ENCODE measurements around the gene ROCK2. TPM values are rescaled to one million over a fixed set of nuclear protein-coding genes. Genes with fewer than 3 reads are reported as not detected.

Gene ROCK2
- total and polyA plus RNA-seq, 9 of the 15 experiments (the other 6 are each of a cell fraction or from before 2014, with no cell fraction given) = 4.9 to 30.6 (median 14.3) TPM

DNA sequence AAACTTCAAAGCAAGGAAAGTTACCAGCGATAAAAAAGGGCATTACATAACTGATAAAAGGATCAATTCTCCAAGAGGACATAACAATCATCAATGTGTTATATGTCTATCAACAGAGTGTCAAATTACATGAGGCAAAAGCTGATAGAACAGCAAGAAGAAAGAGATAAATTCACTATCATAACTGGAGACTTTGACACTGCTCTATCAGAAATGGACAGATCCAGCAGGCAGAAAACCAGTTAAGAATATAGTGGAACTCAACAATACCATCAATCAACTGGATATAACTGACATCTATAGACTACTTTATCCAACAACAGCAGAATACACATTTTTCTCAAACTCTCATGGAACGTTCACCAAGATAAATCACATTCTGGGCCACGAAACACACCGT lies 65.0 kb downstream of the ROCK2 start (continued):
- no peak; the same call in 1 of the 2 replicates for TF ChIP-seq ZNF395 (CRISPR knock-in tag; IDR thresholded peaks at IDR 0.05)
- TF ChIP-seq XRCC4 (IDR thresholded peaks at IDR 0.05; ENCODE audit: extremely low read depth, insufficient read depth, insufficient read length) = no peak
- TF ChIP-seq EWSR1 (IDR thresholded peaks at IDR 0.05; ENCODE audit: borderline replicate concordance, low read depth, partially characterized antibody) = no peak
- TF ChIP-seq, protein P1, sequence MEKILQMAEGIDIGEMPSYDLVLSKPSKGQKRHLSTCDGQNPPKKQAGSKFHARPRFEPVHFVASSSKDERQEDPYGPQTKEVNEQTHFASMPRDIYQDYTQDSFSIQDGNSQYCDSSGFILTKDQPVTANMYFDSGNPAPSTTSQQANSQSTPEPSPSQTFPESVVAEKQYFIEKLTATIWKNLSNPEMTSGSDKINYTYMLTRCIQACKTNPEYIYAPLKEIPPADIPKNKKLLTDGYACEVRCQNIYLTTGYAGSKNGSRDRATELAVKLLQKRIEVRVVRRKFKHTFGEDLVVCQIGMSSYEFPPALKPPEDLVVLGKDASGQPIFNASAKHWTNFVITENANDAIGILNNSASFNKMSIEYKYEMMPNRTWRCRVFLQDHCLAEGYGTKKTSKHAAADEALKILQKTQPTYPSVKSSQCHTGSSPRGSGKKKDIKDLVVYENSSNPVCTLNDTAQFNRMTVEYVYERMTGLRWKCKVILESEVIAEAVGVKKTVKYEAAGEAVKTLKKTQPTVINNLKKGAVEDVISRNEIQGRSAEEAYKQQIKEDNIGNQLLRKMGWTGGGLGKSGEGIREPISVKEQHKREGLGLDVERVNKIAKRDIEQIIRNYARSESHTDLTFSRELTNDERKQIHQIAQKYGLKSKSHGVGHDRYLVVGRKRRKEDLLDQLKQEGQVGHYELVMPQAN (IDR thresholded peaks at IDR 0.05; ENCODE audit: borderline replicate concordance) = no peak
- no peak for TF ChIP-seq HOMEZ (CRISPR knock-in tag; IDR thresholded peaks at IDR 0.05)
- no peak for TF ChIP-seq ARID3B (CRISPR knock-in tag; IDR thresholded peaks at IDR 0.05; ENCODE audit: borderline replicate concordance)
- no peak for TF ChIP-seq TCF15 (CRISPR knock-in tag; IDR thresholded peaks at IDR 0.05)
- TF ChIP-seq IFI16 (CRISPR knock-in tag; IDR thresholded peaks at IDR 0.05) = no peak
- no peak for TF ChIP-seq ZNF431 (CRISPR knock-in tag; IDR thresholded peaks at IDR 0.05)
- TF ChIP-seq MECOM (CRISPR knock-in tag; IDR thresholded peaks at IDR 0.05) = peak; percentile 87
- TF ChIP-seq SPI1 (IDR thresholded peaks at IDR 0.05; ENCODE audit: borderline replicate concordance, low read depth, low read length) = no peak
- no peak for TF ChIP-seq ZBTB1 (CRISPR knock-in tag; IDR thresholded peaks at IDR 0.05; ENCODE audit: borderline replicate concordance, low read depth)
- TF ChIP-seq SP2 (IDR thresholded peaks at IDR 0.05; ENCODE audit: extremely low read depth, low read depth, low read length, poor library complexity, severe bottlenecking) = no peak
- TF ChIP-seq ZNF140 (CRISPR knock-in tag; IDR thresholded peaks at IDR 0.05) = no peak
- no peak for TF ChIP-seq C11orf30 (IDR thresholded peaks at IDR 0.05; ENCODE audit: low read depth)
- 0 out of 2 replicates have a peak, but pooled peaks have one; percentile 39 for TF ChIP-seq MTA3 (IDR thresholded peaks at IDR 0.05; ENCODE audit: borderline replicate concordance)
- TF ChIP-seq, protein P2, sequence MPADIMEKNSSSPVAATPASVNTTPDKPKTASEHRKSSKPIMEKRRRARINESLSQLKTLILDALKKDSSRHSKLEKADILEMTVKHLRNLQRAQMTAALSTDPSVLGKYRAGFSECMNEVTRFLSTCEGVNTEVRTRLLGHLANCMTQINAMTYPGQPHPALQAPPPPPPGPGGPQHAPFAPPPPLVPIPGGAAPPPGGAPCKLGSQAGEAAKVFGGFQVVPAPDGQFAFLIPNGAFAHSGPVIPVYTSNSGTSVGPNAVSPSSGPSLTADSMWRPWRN (IDR thresholded peaks at IDR 0.05; ENCODE audit: low read depth) = 0 out of 2 replicates have a peak, but pooled peaks have one; percentile 21
- TF ChIP-seq XRCC5 (IDR thresholded peaks at IDR 0.05; ENCODE audit: low read depth, low read length) = no peak
- TF ChIP-seq MCM2 (IDR thresholded peaks at IDR 0.05; ENCODE audit: low read depth) = no peak
- TF ChIP-seq NCOR1 (IDR thresholded peaks at IDR 0.05) = peak; percentile 99
- TF ChIP-seq TOE1 (IDR thresholded peaks at IDR 0.05; ENCODE audit: borderline replicate concordance) = no peak
- TF ChIP-seq TOE1 (CRISPR knock-in tag; IDR thresholded peaks at IDR 0.05; ENCODE audit: borderline replicate concordance, low read depth) = no peak
